DLD1 (cell line): ENCODE results near the gene FERMT1.

ENCODE experiments used
- in situ Hi-C: cut with HindIII; loops from 2 replicates; pipeline ENCODE4 v1.10.0; 2017; ENCODE audit warnings: low sequenced_read_pairs

Gene FERMT1

DNA sequence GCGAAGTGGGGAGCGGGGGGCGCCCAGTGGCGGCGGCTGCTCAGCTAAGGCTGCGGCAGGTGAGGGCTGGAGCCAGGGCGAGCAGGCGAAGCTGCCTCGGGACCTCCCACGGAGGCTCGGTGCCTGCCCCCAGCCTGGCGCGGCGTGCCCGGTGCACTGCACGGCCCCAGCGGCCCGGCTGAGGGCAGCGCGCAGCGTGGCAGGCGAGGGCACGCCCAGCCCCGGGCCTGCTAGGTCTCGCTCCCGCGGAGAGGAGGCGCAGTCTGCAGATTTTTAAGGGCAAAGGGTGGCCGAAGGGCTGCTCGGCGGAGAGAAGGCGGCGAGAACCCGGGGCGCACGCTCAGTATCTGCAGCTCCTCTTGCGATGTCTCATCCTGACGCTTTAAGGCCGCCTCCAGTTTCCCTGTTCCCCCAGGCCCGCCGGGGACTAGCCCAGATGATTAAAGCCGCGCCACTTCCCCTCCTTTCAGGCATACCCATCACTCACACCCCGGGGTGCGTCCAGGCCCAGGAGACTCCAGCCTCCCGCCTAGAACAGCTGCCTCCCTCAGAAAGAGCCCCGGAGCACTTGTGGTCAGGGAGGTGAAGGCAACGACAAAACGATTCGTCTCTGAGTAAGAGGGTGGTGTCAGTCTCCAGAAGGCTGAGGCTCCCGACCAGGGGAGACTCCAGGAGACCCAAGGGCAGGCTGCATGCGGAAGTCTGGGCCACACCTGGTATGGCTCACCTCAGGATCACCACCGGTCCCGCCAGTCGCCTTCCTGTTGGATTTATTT is at the start of gene FERMT1:
TSS of gene FERMT1 (minus strand) at position 158 of the 776 bp plus-strand sequence. CDS start 3,476 bp downstream, outside the sequence.
- in situ Hi-C loops = no loop called here

- in situ Hi-C loops = no loop called here
These were observed 46.4 kb upstream of the FERMT1 start for GRCh38 chr20:6169251-6169650.

- in situ Hi-C loops = no loop called here
These were observed 45.4 kb upstream of the FERMT1 start for GRCh38 chr20:6168204-6168603.

GRCh38 chr20:6165346-6165745 is 42.5 kb upstream of the FERMT1 start:
- in situ Hi-C loops = no loop called here

DNA sequence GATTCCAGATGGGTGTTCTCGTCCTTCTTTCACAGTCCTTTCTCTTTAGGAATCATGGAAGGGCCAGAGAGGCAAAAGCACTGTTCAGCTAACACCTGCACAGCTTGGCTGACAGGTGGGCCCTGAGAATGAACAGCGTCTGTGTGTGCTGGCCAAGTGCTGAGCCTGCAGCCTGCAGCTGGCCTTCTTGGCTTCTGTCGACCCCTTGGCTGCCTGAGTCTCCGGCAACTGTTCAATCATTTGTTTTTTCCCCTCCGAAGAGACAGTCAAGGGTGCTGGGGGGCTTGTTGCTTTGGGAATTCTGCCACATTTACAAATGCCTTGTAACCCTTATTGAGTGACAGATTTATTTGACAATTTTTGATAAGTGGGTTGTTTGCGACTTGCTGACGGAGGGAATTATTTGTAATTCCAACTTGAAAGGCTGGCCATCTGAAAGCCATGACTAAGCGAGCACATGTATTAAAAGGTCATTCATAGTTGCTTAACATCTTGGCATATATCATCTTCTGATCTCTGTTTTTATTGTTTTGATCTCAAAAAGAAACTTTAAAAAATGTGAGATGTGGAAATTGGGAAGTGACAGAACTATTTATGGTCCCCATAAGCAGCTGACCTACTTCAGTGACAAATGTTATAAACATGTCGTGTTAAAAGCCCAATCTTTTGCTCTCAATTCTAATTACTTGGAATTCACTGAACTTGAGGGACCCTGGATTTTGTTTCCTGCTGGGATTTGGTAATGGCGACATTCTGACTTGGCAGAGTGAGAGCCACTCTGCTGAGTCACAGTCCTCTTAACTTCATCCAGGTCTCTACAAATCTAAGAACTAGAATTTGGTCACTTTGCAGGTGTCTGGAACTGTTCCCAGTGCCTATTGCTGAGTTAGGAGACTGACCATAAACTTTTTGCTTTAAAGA is 41.9 kb upstream of the FERMT1 start:
- in situ Hi-C loops = no loop called here

DNA sequence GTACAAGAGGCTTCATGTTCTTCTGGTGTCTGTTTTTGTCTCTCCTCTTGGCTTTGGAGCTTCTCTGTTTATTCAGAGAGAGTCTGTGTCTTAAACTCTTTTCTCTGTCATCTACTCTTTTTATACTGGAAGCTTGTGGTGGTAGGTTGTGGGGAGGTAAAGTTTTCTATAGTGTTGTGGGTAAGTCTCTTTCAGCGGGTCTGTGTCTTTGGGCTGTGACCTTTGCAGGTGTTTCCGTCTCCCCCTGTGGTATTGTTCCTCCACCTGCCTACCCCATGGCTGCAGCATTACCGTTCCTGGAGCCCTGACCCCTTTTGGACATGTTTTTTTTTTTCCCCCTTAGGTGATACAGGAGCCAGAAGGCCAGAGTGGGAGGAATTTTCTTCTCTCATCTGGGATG is 37.9 kb upstream of the FERMT1 start:
- in situ Hi-C loops = no loop called here

GRCh38 chr20:6157345-6157744 is 34.5 kb upstream of the FERMT1 start:
- in situ Hi-C loops = no loop called here

GRCh38 chr20:6152777-6153176 is 29.9 kb upstream of the FERMT1 start:
- in situ Hi-C loops = no loop called here

- in situ Hi-C loops = no loop called here
These were observed 25.2 kb upstream of the FERMT1 start for GRCh38 chr20:6148073-6148472.

GRCh38 chr20:6142348-6142993 is 19.6 kb upstream of the FERMT1 start:
- in situ Hi-C loops = no loop called here

DNA sequence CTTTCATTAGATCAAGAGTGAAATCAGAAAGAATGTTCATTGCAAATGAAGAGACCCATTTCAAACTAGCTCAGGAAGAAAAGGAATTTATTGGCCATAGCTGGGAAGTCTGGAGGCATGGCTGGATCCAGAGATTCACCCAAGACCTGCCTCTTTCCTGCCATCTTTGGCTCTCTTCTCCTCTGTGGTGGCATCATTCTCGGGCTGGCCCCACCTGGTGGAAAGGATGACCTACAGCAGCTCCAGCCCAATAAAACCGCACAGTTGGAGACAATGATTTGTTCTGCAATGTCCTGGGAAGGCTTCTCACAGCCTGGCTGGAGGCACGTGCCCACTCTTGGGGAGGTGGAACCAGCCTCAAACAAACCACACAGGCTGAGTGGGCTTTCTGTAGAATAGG is 18.1 kb upstream of the FERMT1 start:
- in situ Hi-C loops = no loop called here

- in situ Hi-C loops = no loop called here
These were observed 12.5 kb upstream of the FERMT1 start for GRCh38 chr20:6135347-6135746.

DNA sequence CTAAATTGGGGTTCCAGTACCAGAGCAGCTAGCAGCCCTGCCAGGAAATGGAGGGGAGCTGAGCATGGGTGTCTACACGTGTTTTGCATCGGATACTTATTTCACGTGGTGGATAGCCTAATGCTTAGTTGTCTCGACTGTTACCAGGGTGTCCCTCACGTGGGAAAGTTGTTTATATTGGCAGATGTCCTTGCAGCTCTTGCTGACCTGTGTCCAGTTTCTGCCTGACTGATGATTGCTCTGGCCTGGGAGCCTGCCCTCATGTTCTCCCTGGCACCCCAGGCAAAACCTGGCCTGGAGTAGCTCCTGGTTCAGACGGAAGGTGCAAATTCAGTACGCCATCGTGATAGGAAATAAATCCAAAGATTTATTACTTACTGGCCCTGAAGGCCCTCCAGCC is 11.8 kb upstream of the FERMT1 start:
- in situ Hi-C loops = no loop called here

DNA sequence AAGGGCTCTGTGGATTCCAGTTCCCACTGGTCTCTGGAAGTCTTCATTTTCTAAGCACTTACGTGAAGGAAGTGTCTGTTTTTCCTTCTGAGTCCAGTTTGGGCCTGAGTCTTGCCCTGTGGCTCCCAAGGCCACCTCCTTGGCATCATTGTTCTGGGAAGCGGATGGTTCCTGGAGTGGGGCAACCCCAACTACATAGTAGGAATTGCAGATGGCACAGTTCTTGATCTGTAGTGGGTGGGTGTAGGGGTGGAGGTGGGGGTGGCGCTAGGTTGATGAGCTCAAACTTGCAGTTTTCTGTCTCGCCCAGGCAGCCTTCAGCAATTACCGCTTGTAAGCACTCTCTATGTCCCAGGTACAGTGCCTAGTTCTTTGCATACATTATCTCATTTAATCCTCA is 7.2 kb upstream of the FERMT1 start:
- in situ Hi-C loops = no loop called here

DNA sequence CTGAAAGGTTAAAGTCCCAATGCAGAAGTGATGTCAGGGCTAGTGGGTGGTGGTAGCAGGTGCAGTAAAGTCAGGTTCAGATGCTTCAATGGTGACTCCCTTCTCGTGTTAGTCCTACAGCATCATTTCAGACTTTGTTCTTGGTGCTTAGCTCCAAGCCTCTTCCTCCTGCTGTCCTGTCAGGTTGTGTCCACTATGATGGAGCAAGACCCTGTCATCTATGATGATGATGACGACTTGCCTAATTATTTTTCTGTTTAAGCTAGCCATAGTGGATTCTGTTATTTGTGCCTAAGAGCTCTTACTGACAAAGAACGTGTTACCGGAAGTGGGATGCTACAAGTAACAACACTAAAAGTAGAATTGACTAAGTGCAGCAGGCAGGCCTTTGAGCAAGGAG is 5.0 kb upstream of the FERMT1 start:
- in situ Hi-C loops = no loop called here

DNA sequence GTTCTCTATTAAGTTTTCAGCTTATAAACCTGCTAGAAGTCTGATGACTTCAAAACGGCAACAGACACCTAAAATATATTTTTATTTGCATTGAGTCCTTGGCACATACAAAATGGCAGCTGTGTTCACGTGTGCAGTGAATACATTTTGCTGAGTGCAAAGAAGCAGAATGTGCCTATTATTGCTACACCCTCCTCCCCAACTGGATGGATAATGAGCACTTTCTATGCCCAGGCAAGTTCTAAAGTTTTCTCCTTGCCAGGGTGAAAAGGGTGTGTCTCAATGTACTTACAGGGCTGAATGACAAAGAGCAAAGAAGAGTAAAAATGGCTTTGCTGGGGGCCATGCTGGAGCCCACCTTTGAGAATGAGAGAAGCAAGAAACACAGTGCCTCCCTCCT is 4.0 kb upstream of the FERMT1 start:
- in situ Hi-C loops = no loop called here

DNA sequence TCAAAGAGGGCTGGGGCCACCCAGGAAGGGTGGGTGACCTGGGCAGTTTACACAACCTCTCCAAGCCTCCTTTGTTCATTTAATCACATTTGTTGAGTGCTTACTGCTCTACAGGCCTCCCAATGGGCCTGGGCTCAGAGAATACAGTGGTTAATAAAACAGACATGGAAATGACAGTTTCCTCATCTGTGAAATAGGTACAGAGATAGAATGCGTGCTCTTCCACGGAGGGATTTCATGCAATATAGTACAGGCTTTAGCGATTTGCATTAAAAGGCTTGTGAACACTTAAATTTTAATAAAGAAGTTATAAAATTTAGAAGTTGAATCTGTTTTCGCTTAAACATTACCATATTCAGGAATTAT is 802 bp upstream of the FERMT1 start:
- in situ Hi-C loops = no loop called here

DNA sequence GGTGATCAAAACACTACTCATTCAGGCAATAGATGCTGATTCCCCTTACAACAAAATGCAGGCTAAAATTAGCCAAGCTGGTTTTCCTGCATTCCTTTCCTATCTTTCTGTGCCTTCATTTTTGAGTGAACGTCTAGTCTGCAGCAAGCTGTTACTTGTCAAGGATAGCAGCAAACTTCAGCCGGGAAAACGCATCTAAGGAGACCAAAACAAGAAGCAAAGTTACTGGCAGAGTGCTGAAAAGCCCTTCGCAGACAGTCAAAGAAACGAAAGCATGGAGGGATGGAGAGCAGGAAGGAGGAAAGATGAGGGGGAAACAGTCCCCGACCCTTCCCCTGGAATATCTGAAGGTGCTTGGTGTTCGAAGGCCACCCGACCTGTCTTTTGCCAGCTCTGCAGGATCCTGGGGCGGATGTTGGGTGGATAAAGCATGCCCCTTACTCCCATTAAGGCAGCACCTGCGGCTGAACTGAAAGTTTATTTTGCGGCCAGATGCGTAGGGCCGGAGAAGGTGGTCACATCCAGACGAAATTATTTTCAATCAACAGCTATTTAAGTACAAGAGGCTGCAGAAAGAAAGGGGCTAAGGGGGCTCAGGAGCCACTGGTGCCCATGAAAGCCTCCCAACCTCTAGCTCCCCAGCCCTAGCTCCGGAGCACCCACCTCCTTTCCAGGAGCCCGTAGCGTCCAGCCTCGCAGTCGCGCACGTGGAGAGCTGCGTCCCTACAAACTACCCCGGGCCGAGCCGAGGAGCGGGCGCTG is 538 bp downstream of the FERMT1 start:
- in situ Hi-C loops = no loop called here

DNA sequence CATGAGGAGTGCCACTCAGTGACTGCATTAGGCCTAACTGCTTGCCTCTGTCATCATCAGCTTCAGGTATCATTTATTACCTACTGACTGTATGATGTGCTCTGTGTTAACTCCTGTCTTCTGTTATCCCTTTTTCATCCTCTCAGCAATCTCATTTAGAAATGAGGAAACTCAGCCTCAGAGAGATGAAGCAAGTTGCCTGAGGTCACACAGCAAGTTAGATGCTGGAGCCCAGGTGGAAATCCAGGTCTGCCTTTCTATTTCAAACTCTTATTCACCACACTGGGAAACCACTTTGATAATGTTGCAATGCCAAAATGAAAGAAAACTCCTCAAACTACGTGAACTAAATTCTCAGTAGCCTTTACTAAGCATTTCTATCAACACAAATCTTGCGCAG is 1.3 kb downstream of the FERMT1 start:
- in situ Hi-C loops = no loop called here

DNA sequence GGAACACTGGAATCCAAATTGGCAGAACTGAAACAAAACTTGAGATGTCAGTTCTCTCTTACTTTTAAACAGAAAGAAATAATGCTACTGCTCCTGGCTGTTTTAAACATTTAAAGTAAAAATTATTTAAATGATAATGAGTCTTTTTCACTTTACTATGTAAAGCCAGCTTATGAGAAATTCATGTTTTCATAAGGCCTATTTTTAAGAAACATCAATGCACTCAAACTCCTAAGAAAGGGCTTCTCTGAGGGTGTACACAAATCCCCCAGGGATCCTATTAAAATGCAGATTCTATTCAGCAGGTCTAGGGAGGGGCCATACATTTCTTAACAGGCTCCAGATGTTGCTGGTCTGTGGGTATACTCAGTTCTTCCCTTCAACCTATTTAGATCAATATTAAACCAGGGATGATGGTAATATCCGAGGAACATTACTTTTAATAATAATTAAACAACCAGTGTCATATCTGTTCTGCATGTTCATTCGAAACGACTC is 2.3 kb downstream of the FERMT1 start:
- in situ Hi-C loops = no loop called here

GRCh38 chr20:6116758-6117157 is 6.1 kb downstream of the FERMT1 start:
- in situ Hi-C loops = no loop called here
